SK-N-SH (cell line): Measurements from ENCODE around the gene IPO9. TPM values are rescaled to one million over a fixed set of nuclear protein-coding genes. Genes with fewer than 3 reads are reported as not detected.
A peak's percentile ranks its signal among the peaks of the same experiment; 100 is the strongest.

Source experiments
- CTCF ChIA-PET: fragments of 300-600, 350-600 bp; formaldehyde crosslinking; extraction: SDS; loops from one replicate; lab custom pipeline; 2021; lab: Yijun Ruan, JAX
- POLR2A ChIA-PET: fragments of 350-600 bp; sonication (Branson Sonifier 250); formaldehyde crosslinking; extraction: SDS; loops from one replicate; lab custom pipeline; 2020; ENCODE audit warnings: antibody characterized with exemption, inconsistent platforms; lab: Yijun Ruan, JAX
- DNase-seq: peaks from one replicate; pipeline ENCODE4 v3.0.0; 2012
- H2AFZ ChIP-seq: fragments of 200-600 bp; sonication (generic); 2 replicates; pipeline ENCODE4 v1.8.1; 2016; ENCODE audit warnings: antibody characterized with exemption, mild to moderate bottlenecking, low read depth
- H3F3A ChIP-seq: fragments of 200-600 bp; sonication (generic); replicated peaks from 2 replicates; pipeline ENCODE3; 2016; ENCODE audit warnings: antibody characterized with exemption, mild to moderate bottlenecking; ENCODE audit not compliant: insufficient read depth
- H3K27ac ChIP-seq, 2 experiments: fragments of 200-500 bp in 1 of 2; fragments of 200-600 bp in 1 of 2; sonication (Bioruptor generic) in 1 of 2; sonication (generic), shearing (Covaris generic) in 1 of 2; 2 replicates each; pipeline versions ENCODE4 v1.5.1 to v1.6.1; 2014 to 2016; ENCODE audit warnings: low read depth in 2 of 2, inconsistent platforms in 1 of 2, low read length in 1 of 2, mild to moderate bottlenecking in 1 of 2, mixed read lengths in 1 of 2
- H3K27me3 ChIP-seq: fragments of 200-600 bp; sonication (generic), shearing (Covaris generic); 2 replicates; pipeline ENCODE4 v1.6.1; 2016; ENCODE audit warnings: mixed run types; ENCODE audit not compliant: insufficient read depth
- H3K36me3 ChIP-seq, 2 experiments: fragments of 200-500 bp in 1 of 2; fragments of 200-600 bp in 1 of 2; sonication (Bioruptor generic) in 1 of 2; sonication (generic) in 1 of 2; replicated peaks in 1 of 2; 2 replicates each; pipeline versions ENCODE3 to v1.5.1; 2014 to 2016; ENCODE audit warnings: low read length in 1 of 2, mild to moderate bottlenecking in 1 of 2; ENCODE audit not compliant: insufficient read depth in 2 of 2, control insufficient read depth in 1 of 2
- H3K4me1 ChIP-seq, 2 experiments: fragments of 200-500 bp in 1 of 2; fragments of 200-600 bp in 1 of 2; sonication (Bioruptor generic) in 1 of 2; sonication (generic), shearing (Covaris generic) in 1 of 2; 2 replicates each; pipeline versions ENCODE4 v1.5.1 to v1.6.1; 2014 to 2016; ENCODE audit warnings: low read depth in 1 of 2, low read length in 1 of 2, mixed run types in 1 of 2; ENCODE audit not compliant: insufficient read depth in 2 of 2, control insufficient read depth in 1 of 2
- H3K4me2 ChIP-seq: fragments of 200-600 bp; sonication (generic), shearing (Covaris generic); 2 replicates; pipeline ENCODE4 v1.6.1; 2017; ENCODE audit warnings: mixed run types
- H3K4me3 ChIP-seq, 2 experiments: fragments of 200-500 bp in 1 of 2; fragments of 200-600 bp in 1 of 2; sonication (Bioruptor generic) in 1 of 2; sonication (generic), shearing (Covaris generic) in 1 of 2; 2 replicates each; pipeline versions ENCODE4 v1.5.1 to v1.8.1; 2014 to 2016; ENCODE audit warnings: low read depth in 2 of 2, inconsistent platforms in 1 of 2, low read length in 1 of 2, mild to moderate bottlenecking in 1 of 2, mixed read lengths in 1 of 2, moderate library complexity in 1 of 2
- H3K79me2 ChIP-seq: fragments of 200-600 bp; sonication (generic); 2 replicates; pipeline ENCODE4 v1.8.1; 2017; ENCODE audit warnings: mild to moderate bottlenecking; ENCODE audit not compliant: insufficient read depth
- H3K9ac ChIP-seq: fragments of 200-600 bp; sonication (generic); 2 replicates; pipeline ENCODE4 v1.6.1; 2017; ENCODE audit warnings: mixed run types
- H3K9me2 ChIP-seq: fragments of 200-600 bp; sonication (generic); 2 replicates; pipeline ENCODE4 v1.6.1; 2017; ENCODE audit warnings: mixed run types
- H3K9me3 ChIP-seq: fragments of 200-600 bp; sonication (generic); 2 replicates; pipeline ENCODE4 v1.6.1; 2017; ENCODE audit warnings: mixed run types, mild to moderate bottlenecking, moderate library complexity
- H4K20me1 ChIP-seq: fragments of 200-600 bp; sonication (generic); 2 replicates; pipeline ENCODE4 v1.6.1; 2017; ENCODE audit warnings: mild to moderate bottlenecking, mixed run types; ENCODE audit not compliant: insufficient read depth
- CHD2 ChIP-seq: fragments of 150-350 bp; IDR thresholded peaks from 2 replicates; pipeline ENCODE4 v1.6.1; 2018; ENCODE audit warnings: low read length; ENCODE audit not compliant: partially characterized antibody
- CTCF ChIP-seq: fragments of 200-600 bp; sonication (generic); IDR thresholded peaks from 2 replicates; pipeline ENCODE4 v1.6.1; 2017; ENCODE audit warnings: antibody characterized with exemption, mild to moderate bottlenecking, moderate library complexity
- FOXJ3 ChIP-seq: sonication (generic); formaldehyde crosslinking; IDR thresholded peaks from 2 replicates; pipeline ENCODE4 v1.5.1; 2020; ENCODE audit warnings: mild to moderate bottlenecking, missing genetic modification reagents
- GATA2 ChIP-seq: sonication (generic); formaldehyde crosslinking; IDR thresholded peaks from 2 replicates; pipeline ENCODE4 v1.5.0; 2020; ENCODE audit warnings: mild to moderate bottlenecking, missing genetic modification reagents
- JUND ChIP-seq: IDR thresholded peaks from 2 replicates; pipeline ENCODE4 v1.4.0; 2012
- MEF2A ChIP-seq: IDR thresholded peaks from 2 replicates; pipeline ENCODE4 v1.4.0; 2012; ENCODE audit warnings: low read depth, borderline replicate concordance
- MXI1 ChIP-seq: IDR thresholded peaks from 2 replicates; pipeline ENCODE4 v1.6.1; 2012; ENCODE audit warnings: mild to moderate bottlenecking, low read depth, low read length, improper control_type of control experiment
- NFIC ChIP-seq: IDR thresholded peaks from 2 replicates; pipeline ENCODE4 v1.4.0; 2012; ENCODE audit warnings: borderline replicate concordance
- NRF1 ChIP-seq: IDR thresholded peaks from 2 replicates; pipeline ENCODE4 v1.6.1; 2012; ENCODE audit warnings: low read depth, mild to moderate bottlenecking, low read length
- PBX3 ChIP-seq: IDR thresholded peaks from 2 replicates; pipeline ENCODE4; 2012
- RCOR1 ChIP-seq: fragments of 150-350 bp; IDR thresholded peaks from 2 replicates; pipeline ENCODE4 v1.6.1; 2017; ENCODE audit warnings: antibody characterized with exemption, low read length
- SIN3A ChIP-seq: IDR thresholded peaks from 2 replicates; pipeline ENCODE4 v1.6.1; 2012; ENCODE audit warnings: low read depth, mild to moderate bottlenecking, low read length, moderate library complexity, borderline replicate concordance
- TAF1 ChIP-seq: IDR thresholded peaks from 2 replicates; pipeline ENCODE4 v1.6.1; 2012; ENCODE audit warnings: low read depth, mild to moderate bottlenecking, low read length, moderate library complexity, borderline replicate concordance
- USF1 ChIP-seq: IDR thresholded peaks from 2 replicates; pipeline ENCODE4 v1.4.0; 2012; ENCODE audit warnings: low read depth, borderline replicate concordance
- ZBTB33 ChIP-seq: IDR thresholded peaks from 2 replicates; pipeline ENCODE4 v1.4.0; 2012; ENCODE audit warnings: low read depth, borderline replicate concordance
- WGBS: methylation state at CpG from one replicate; pipeline ENCODE4 v1.1.6; 2017; ENCODE audit warnings: low lambda C conversion rate; 5-methylcytosine and 5-hydroxymethylcytosine counted together
- polyA plus RNA-seq, 3 experiments: library from polyadenylated mRNA; depleted of rRNA; stranded (reverse); fragments of >200 nt; gene quantifications; 2 replicates each; pipeline ENCODE4 v1.2.3, GENCODE V29; 2012

The IPO9 gene
- polyA plus RNA-seq, 1 of the 3 experiments (the other 2 are of a cell fraction): 24.5 TPM

- TF ChIP-seq ZBTB33: no peak
- no peak for TF ChIP-seq MXI1
- TF ChIP-seq, all 33 proteins: peak for 0
Observed at GRCh38 chr1:201820413-201820812, 8.5 kb upstream of the IPO9 start (continued).

GRCh38 chr1:201825245-201825644 lies 3.7 kb upstream of the IPO9 start:
- ChIA-PET CTCF (interaction anchor here (1.0 to 3.3 kb wide), 2 partner anchors 116 to 312 kb away, joined by 3 to 9 read pairs; no protein-coding TSS in a partner anchor), POLR2A (no interaction called here)
- no peak overlapping the region for H2AFZ ChIP-seq
- no peak for TF ChIP-seq FOXJ3 (CRISPR knock-in tag)
- no peak for TF ChIP-seq JUND
- no peak for TF ChIP-seq SIN3A
- TF ChIP-seq NRF1: no peak
- no peak for TF ChIP-seq NFIC
- no peak for TF ChIP-seq CHD2
- no peak for TF ChIP-seq USF1
- TF ChIP-seq GATA2 (CRISPR knock-in tag): no peak
- no peak for TF ChIP-seq TAF1
- TF ChIP-seq RCOR1: no peak
- no peak for TF ChIP-seq MEF2A
- peak overlapping the region in 1 of 2 experiments; percentile 95; a peak in 2 of 4 replicates for H3K27ac ChIP-seq
- no peaks in the 10 kb centered on the region for H4K20me1 ChIP-seq
- DNase-seq: no peak
- no peak overlapping the region for H3K4me2 ChIP-seq
- H3K4me3 ChIP-seq: no peak overlapping the region
- peaks cover 77% of the 10 kb centered on the region for H3F3A ChIP-seq
- 46% methylated on average over 3 of the region's 3 CpGs for WGBS
- no peak overlapping the region for H3K9ac ChIP-seq
- no peaks in the 10 kb centered on the region for H3K27me3 ChIP-seq
- H3K9me2 ChIP-seq: no peaks in the 10 kb centered on the region
- H3K4me1 ChIP-seq: peaks cover 7 to 10% of the 10 kb centered on the region in 2 experiments
- H3K36me3 ChIP-seq: peaks cover 38 to 48% of the 10 kb centered on the region in 2 experiments
- H3K79me2 ChIP-seq: peaks cover 43% of the 10 kb centered on the region
- H3K9me3 ChIP-seq: no peaks in the 10 kb centered on the region

GRCh38 chr1:201826830-201827229 lies 2.1 kb upstream of the IPO9 start:
- Histone ChIP-seq H3K9me2 (no peaks in the 10 kb centered on the region), H3K79me2 (peaks cover 46% of the 10 kb centered on the region), H3K9me3 (no peaks in the 10 kb centered on the region), H3K9ac (no peak overlapping the region), H4K20me1 (peaks cover 14% of the 10 kb centered on the region), H3K27me3 (no peaks in the 10 kb centered on the region), H3K27ac (peak overlapping the region in 1 of 2 experiments; percentile 95; a peak in 2 of 4 replicates), H3K4me2 (no peak overlapping the region), H2AFZ (no peak overlapping the region), H3K4me1 (peaks cover 12 to 25% of the 10 kb centered on the region in 2 experiments), H3K36me3 (peaks cover 22 to 42% of the 10 kb centered on the region in 2 experiments), H3F3A (peaks cover 68% of the 10 kb centered on the region), H3K4me3 (no peak overlapping the region)
- ChIA-PET POLR2A (no interaction called here), CTCF (interaction anchor here (0.7 to 3.3 kb wide), 8 partner anchors 8 to 314 kb away, joined by 3 to 9 read pairs (median 3); no protein-coding TSS in a partner anchor)
- no peak for TF ChIP-seq FOXJ3 (CRISPR knock-in tag)
- peak; percentile 21; the same call in 1 of the 2 replicates for TF ChIP-seq PBX3
- no peak for TF ChIP-seq JUND
- 0 out of 2 replicates have a peak, but pooled peaks have one; percentile 11 for TF ChIP-seq CTCF
- 83% methylated on average over 4 of the region's 4 CpGs for WGBS
- no peak for DNase-seq
